GM19240 (cell line): Measurements from ENCODE around the gene MTX3.

ENCODE experiments used
- DNase-seq: peaks from one replicate; pipeline ENCODE4 v3.0.0; 2011; ENCODE audit warnings: low spot score; ENCODE audit not compliant: insufficient read length

MTX3 gene

DNA sequence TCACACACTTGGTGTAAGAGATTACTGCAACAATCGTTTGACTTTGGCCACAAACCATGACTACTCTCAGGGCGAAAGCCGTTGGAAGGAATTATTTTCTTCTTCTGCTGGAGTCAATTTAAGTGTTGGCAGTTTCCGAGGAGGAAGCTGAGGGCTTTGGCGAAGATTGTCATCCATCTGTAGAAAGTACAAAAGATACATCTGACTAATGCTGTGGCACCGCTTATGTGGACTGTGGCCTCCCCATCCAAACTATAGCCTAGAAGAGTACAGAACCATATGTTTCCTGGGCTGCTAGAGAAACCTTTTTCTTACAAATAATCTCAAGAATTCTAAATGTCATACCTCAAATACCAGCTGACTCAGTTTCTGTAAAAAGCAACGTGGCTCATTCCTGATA is 7.4 kb downstream of the MTX3 start:
- no peak for DNase-seq

DNA sequence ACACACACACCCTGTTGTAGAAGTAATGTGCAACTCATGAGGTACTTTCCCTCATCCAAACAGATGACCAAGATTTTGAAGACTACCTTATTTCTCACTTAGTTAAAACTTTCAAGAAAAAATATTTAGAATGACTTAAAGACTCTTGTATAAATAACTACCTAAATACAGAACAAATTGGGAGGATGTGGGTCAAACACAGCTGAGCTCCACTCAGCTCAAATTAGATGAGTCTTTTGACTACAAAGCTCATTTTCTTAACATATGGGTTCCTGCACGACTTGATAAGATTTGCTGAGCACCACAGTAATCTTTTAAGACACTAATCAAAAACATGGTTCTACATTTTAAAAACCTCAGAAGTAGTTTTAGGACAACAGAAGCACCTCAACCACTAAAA is 8.9 kb downstream of the MTX3 start:
- DNase-seq, result no peak

DNA sequence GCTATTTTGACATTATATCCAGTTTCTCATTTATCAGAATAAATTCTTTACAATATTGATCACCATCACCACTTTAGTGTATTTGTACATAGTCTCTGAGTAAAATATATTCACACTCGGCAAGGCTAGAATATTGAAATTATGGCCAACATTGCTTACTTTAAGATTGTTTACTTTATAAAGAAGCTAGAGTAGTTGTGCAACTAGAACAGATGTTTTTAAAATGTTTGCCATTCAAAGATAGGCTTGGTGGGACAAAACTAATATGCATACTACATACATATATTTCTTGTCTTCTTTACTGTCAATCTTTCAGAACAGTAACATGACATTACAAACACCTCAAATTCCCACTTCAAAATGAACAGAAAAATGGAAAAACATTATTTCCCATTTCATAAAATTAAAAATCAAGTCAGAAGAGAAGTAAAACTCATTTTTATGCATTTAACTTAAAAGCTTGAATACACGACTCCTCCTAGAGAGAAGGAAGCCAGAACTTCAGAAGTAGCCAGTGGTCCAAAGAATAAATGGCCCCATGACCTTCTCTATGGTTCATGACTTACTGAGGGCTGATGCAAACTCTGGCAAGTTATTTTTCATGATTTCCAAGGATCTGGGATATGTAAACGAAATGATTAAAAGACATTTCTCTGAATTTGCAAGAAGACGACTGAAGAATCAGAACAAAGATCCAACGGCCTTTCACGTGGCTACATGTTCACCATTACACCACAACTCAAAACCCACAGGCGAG is 14.1 kb downstream of the MTX3 start:
- no peak for DNase-seq

DNA sequence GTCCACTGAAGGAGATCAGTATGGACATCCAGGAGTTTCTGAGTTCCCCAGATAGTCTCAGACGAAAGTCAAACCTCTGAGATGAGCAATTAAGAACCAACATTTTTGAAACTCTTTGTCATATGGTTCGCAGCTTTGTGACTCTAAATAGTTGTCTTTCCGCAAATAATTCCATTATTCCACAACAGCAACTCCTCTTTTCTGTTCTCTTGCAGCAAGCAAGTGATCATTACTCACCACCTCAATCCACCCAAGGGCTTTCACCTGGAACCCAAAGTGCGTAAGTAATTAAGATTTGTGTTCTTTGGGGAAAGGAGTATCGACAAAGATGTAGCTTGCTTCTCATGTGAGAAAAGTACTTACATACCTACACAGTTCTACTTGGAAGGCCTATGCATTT is 15.6 kb downstream of the MTX3 start:
- no peak for DNase-seq

DNA sequence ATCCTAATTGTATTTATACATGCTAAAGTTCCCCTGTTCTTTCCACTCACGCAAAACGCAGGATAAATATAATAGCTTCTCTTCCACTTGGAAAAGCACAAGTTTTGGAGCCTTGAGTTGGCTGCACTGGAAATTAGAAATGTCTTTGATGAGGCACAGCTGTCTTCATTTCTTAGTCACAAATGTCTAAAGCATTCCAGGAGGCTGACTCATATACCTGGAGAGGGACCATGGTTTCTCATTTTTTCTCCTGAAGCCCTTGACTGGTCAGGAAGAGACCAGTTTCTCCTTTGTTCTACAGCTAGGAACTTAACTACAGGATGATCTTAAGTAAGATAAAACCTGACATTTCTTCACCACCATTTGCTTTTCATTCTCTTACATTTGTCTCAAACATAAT is 16.2 kb downstream of the MTX3 start:
- no peak for DNase-seq

DNA sequence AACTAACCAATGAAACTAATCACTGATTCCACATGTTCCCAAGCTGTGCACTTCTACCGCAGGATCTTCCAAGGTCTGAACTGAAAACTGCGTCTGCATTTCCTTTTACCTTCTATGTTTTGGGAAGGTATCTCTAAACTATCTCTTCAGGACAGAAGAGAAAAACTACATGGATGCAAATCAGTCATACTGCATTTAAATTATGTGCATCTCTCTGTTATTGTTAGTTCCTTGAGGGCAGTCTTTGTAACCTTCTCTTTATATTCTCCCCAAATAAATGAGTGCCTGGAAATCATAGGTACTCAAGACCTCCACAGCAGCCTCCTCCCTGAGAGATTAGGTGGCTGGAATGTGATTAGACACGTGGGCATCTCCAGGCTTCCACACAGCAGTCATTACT is 17.1 kb downstream of the MTX3 start:
- no peak for DNase-seq

DNA sequence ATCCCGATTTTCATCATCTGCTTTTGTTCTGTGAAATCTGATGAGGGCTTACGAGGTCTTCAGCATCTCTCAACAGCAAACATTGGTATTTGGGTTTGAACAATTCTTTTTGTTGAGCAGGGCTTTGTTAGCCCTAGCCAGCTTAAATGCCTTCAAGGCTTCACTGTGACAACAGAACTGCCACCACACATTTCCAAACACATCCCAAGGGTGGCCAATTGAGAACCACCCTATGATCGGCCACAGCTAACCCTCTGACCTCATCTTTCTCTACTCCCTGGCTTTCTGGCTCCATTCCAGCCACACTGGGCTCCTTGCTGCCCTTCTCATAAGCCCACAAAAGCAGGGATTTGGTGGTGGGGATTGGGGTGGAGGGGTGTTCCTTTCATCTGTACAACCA is 17.6 kb downstream of the MTX3 start:
- DNase-seq, result no peak

DNA sequence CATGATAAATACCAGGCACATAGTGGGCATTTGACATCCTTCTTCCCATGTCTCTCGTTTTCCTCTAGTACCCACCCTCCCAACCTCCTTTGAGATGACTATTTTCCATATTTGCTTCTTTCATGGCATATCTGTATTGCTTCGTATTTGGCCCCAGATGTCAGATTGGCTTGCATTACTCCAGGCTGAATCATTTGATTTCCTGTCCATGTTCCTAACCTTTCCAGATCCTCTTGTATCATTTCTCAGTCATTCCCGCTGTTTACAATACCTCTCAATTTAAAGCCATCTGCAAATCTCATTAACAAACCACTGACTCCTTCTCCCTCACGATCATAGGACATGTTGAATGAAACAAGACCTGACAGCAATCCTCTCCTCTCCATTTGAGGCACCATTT is 19.9 kb downstream of the MTX3 start:
- no peak for DNase-seq

DNA sequence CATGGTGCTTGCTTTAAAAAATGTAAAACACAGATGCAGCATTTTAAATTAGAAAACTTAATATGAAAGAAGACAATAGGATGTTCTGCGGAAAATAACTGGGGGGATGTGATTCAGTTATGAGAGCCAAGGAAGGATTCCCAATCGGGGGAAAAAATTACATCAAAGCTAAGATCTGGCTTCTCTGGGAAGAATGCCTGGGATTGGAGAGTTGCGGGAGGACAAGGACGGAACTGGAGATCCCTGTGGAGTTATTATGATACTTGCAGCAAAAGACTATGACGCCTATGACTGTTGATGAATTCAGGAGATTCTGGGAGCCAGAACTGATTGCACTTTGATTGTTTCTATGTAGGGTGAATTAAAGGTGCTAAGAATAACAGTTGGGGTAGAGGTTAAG is 24.6 kb downstream of the MTX3 start:
- no peak for DNase-seq

DNA sequence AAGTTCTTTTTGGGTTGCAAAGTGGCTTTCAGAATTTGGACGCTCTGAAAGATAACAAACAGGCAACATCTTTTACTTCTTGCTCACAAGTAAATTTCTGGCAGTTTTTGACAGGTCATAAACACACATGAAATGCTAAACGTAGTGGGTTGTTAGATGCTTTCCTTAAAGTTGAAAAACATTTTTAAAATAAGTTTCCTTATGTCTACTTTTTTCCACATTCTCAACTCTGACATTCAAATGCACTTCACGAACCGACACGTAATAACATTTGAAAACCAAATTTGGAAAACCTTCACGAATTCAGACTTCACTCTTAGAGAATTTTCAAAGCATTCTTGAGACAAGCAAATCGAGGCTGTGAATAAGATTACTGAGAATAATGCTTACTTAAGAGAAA is 26.9 kb downstream of the MTX3 start:
- DNase-seq, result no peak

DNA sequence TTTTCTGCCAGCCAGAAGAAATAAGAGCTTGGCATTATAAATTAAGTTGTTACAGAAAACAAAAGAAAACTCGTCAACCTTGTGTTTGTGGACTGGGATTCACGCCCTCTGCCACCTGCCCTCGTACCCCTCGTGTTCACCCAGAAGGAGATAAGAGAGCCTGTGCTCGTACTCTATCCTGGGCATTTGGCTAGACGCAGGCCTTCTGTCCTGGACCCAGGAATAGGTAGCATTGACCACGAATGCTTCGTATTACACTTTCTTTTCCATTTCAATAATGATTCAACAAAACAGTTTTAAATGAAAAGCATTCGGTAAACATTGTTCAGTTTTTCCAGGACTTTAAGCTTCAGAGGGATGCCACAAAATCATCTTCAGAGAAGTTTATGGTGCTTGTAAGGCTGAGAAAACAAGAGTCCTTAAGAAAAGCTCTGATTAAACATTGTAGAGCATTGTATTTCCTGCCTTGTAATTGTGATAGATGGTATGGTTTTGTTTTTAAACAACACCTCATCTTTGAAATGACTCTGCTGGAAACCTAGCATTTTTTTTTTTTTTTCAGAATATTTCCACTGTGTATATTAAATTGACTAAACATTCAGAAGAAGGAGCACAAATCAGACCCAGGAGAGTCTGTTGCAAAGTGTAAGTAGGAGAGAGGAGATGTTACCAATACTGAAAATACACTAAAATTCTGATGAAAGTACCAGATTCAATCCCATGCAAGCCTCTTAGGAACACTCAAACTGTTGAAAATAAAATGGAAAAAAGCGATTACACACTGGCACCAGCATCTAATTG is 27.6 kb downstream of the MTX3 start:
- DNase-seq, result no peak

DNA sequence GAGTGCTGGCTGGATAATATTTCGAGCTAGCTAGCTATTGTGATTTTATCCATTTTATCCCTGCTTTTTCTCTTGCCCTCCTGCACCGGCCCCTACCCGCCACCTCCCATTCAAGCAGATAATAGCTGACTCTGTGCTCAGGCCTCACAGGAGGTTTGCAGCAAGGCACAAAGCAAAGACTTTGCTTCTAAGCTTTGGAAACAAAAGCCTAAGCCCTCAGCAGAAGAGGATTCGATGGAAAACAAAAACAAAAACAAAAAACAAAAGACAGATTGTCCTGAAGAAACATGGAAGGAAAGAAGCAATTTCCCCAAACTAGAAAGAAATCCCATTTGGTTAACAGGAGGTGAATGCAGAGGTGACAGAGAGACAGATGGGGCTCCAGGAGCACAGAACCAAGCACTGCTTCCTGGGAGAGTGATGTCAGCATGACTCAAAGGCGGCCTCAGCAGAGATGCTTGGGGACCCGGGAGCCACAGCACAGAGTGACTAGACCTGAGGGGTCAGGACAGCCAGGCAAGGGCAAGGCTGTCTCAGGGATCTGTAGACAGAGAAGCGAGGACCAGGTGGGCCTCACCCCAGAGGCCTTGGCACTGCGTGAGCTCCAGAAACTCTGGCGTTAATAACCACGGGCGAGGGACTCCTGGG is 28.4 kb downstream of the MTX3 start:
- DNase-seq, result no peak

DNA sequence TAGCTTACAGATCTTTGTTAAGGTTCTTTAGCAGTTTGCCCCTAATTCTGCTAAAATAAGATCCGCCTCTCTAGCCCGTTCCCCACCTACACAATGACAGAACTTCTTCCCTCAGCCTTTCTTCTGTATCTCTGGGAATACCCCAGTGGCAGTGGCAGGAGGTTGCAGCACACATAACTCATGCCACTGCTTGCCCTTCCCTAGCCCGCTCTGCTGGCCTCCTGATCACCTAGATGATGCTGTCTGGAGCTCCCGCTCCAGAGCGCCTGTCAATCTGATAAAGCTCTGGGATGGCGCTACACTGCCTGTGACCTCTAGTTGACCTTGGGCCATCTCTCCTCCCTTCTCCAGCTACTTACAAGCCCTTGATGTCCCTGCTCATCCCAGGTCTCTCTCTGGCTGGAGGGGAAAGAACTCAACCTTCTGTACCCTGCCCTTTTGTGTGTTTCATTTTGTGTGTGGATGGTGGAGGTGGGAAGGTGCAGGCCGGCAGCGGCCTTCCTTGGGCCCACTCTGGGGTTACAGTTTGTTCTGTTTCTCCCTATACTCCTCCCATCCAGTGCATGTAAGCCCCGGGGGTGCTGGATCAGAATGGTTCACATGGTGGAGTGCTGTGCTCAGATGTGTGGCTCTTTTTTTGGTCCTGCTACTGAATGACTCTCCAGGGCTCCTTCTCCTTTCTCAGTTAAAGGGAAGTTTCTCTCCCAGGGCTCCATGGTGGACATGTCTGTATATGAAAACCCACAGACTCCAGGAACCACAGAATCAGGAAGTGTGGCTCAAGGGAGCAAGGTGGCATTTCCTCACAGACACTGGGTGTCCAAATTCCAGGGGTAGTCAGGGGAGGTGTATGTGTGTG is 29.1 kb downstream of the MTX3 start:
- DNase-seq, result no peak

DNA sequence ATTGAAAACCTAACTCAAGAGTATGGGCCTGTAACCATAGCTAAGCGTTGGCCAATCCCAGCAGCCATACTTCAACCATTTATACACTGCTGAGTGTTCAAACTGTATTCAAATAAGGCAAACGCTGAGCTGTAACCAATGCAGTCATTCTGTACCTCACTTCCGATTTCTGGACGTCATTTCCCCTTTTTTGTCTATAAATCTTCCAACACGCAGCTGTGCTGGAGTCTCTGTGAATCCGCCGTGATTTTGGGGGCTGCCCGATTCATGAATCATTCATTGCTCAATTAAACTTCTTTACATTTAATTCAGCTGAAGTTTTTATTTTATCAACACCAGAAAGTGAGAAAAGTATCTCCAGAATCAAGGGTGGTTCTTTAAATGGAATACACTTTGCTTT is 31.7 kb downstream of the MTX3 start:
- no peak for DNase-seq

DNA sequence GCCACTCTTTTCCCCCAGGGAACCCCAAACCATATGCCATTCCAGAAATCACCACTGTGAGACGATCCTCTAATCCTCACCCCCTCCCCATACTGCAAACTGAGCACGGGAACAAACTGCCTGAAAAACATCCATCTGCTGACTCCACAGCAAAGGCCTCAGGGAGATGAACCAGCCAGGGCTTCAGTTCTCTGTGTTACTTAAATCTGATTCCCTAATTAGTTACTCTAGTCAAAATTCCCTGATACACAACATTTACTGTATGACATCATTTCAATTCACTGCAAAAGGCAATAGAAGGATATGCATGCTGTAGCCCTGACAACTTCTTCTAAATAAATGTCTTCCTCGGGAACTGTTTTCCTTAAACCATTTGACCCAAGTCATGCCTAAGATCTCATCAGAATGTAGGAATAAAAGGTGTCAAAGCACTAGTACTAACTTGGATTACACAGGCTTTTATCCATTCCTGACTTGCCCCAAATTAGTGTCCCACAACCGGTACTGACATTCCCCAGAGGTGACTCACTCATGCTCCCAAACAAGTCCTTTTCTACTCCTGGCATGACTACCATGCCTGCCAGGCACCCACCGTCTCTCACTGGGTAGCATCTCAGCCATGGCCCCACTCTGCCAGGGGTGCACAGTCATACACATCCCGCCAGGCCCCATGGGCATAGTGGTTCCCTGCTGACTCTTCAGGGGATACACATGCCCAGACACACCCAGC is 35.0 kb downstream of the MTX3 start:
- DNase-seq, result no peak

DNA sequence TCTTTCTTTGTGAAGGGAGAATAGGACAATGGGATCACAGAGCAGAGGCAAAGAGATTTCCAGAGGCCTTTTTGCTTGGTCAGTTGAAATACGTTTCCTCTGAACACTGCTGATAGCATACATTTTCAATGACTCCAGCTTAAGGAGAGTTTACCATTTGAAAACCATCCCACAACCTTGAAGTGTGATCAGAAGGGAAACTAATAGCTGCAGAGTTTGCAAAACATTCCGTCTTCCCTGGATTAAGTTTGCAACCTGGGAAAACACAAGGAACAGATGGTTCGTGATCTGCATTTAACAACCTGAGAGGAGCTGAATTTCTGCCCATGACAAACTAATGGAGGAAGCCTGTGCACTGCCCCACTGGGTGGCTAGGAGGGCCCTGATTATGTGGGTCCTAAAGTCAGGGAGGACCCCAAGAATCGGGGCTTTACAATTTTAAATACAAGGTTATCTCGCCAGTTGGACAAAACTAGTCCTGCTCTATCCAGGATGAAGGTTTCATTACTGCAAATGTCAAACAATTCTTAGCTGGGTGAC is 35.6 kb downstream of the MTX3 start:
- no peak for DNase-seq

DNA sequence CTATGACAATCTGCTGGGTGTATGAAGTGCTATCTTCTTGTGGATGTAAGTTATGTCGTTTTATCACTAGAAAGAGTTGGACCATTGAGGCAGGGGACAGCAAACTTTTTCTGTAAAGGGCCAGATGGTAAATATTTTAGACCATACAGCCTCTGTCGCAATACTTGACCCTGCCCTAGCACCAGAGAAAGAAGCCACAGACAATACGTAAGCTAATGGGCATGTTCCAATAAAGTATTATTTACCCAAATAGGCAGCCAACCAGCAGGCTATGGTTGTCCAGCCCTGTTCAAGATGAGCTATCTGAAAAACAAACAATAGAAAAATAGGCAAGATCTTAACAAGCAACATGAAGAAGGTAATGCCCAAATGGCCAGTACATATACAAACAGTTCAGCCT is 36.4 kb downstream of the MTX3 start:
- no peak for DNase-seq

DNA sequence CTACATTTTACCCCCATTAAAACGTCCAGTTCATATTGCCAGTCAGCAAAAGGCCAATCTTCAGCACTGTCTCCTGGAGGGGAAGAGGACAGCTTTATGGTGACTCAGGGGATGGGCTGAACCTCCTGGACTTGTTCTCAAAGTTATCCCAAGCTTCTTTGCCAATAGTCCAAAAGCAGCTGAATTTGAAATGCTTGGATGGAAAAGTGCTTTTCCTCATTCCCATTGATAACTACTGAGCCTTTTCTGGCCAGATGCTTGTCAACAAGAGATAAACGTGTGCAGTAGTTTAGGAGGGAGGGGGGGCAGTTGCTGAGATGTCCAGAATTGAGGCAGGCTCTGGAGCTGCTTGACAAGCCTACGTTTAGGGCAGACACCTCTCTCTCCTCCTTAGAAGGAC is 43.5 kb downstream of the MTX3 start:
- no peak for DNase-seq

DNA sequence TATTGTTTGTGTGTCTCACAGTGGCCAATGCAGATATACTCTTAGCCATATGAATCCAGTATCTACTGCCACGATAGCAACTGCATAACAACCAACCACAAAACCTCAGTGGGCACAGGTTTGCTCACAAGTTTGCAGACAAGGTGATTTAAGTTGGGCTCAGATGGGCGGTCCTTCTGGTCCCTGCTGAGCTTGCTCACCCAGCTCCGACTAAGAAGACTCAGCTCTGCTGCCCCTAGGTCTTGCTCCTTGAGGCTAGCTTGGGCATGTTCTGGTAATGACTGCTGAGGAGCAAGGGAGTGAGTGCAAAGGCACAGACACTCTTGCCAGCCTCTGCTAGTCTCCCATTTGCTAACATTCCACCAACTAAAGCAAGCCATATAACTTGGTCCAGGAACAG is 52.6 kb downstream of the MTX3 start:
- DNase-seq, result no peak

DNA sequence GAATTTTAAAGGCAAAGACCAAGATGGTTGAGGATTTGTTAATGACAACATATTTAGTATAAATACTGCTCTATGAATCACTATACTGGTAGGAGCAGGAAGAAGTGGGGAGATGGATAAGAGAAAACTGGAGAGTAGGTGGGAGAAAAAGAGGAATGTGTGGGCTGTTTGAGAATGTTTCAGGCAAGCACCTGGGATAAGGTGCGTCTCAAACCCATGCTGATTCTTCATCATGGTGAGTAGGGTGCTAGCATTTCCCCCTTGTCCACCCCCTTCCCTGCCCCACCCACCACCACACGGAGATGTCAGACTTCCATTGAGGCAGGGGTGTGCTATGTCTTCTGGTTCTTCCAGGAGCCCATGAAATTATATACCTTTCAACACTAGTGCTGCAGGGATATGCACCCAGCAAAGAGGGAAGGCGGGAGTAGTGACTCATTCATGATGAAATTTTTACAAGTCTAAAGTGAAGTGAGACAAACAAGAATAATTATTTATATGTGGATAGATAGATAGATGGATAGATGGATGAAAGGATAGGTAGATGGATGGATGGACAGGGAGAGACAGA is 54.3 kb downstream of the MTX3 start:
- DNase-seq, result no peak
